ENCODE results near the gene NDEL1. TPM values are rescaled to one million over a fixed set of nuclear protein-coding genes. Genes with fewer than 3 reads are reported as not detected.

NDEL1 gene
- total RNA-seq, 1 experiment from 2014 or later, result 38.4 TPM

DNA sequence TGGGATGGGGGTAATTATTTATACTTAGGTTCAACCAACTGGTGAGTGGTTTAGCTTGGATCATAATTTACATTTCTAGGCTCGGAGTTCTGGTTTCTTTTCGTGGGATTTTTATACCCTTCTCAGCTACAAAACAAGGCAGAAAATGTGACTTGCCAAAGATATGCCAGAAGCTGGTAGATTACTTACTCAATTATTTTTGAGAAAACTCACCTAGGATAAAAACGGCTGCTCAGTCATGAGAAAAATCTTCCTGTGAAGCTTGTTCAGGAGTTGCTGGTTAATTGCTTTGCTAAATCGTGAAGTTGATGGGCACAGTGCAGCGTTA is 1.1 kb downstream of the NDEL1 start:
- no peaks in the 10 kb centered on the region for H3K9me3 ChIP-seq (ENCODE audit: control insufficient read depth, low read depth, low read length)
- peaks cover 6% of the 10 kb centered on the region for H3K79me1 ChIP-seq (ENCODE audit: insufficient read depth, low read depth, low read length, poor library complexity, severe bottlenecking)
- peak overlapping the region; percentile 93 to 97 for H3K4me3 Mint-ChIP-seq
- H2BK12ac ChIP-seq (ENCODE audit: insufficient read length, low read depth, low read length), result no peak overlapping the region
- H3K27me3 Mint-ChIP-seq (ENCODE audit: low read depth), result no peaks in the 10 kb centered on the region
- no peak overlapping the region for H3K14ac ChIP-seq (ENCODE audit: insufficient read depth, low read length)
- peaks cover 11% of the 10 kb centered on the region for H3K23me2 ChIP-seq (ENCODE audit: insufficient read length, low read depth, low read length, poor library complexity, severe bottlenecking)
- peaks cover 8% of the 10 kb centered on the region; the same call in 1 of the 2 replicates for H3K79me2 ChIP-seq (ENCODE audit: insufficient read depth, low read length)
- H3K4me1 Mint-ChIP-seq, result peaks cover 13 to 16% of the 10 kb centered on the region in 2 experiments
- no peak overlapping the region for H2BK120ac ChIP-seq (ENCODE audit: low read depth, low read length, poor library complexity, severe bottlenecking)
- no peak overlapping the region for H4K8ac ChIP-seq (replicated peaks; ENCODE audit: insufficient read length, low read depth, low read length)
- peak overlapping the region; percentile 23 for H3K9ac ChIP-seq (ENCODE audit: extremely low read depth, insufficient read length, low read length)
- H2BK20ac ChIP-seq (ENCODE audit: low read depth, low read length, poor library complexity, severe bottlenecking), result no peak overlapping the region
- no peaks in the 10 kb centered on the region for H3K27me3 ChIP-seq (ENCODE audit: insufficient read depth, low read length)
- peak overlapping the region; percentile 91 to 94 (median 92); a peak in 6 of 7 replicates for H3K27ac Mint-ChIP-seq
- no peak overlapping the region for H2AK5ac ChIP-seq (ENCODE audit: insufficient read length, low read length)
- no peak overlapping the region for H2BK15ac ChIP-seq (ENCODE audit: low read depth, low read length)
- no peak overlapping the region for H3T11ph ChIP-seq (ENCODE audit: low read length)
- H3K36me3 Mint-ChIP-seq (ENCODE audit: insufficient read depth in 1 of 3, low read depth in 3 of 3), result peaks cover 5 to 14% (median 9%) of the 10 kb centered on the region in 3 experiments; a peak in 6 of 7 replicates
- H2BK5ac ChIP-seq (ENCODE audit: insufficient read length, low read length), result no peak overlapping the region
- no peak overlapping the region for H4K91ac ChIP-seq (ENCODE audit: insufficient read length, low read depth, low read length)
- DNase-seq, result no peak
- no peak overlapping the region for H3K23ac ChIP-seq (ENCODE audit: insufficient read length, low read depth, low read length)
- no peak overlapping the region for H4K5ac ChIP-seq (ENCODE audit: insufficient read length, low read depth, low read length)
- H3K4me1 ChIP-seq (ENCODE audit: insufficient read depth, low read length), result no peaks in the 10 kb centered on the region
- no CpG with 5 or more reads among the region's 5 CpGs for WGBS (ENCODE audit: extremely low coverage, insufficient read length, low lambda C conversion rate)
- no peak overlapping the region for H2AFZ ChIP-seq (ENCODE audit: low read length)
- no peak overlapping the region for H3K4ac ChIP-seq (ENCODE audit: low read depth, low read length)
- H3K4me2 ChIP-seq (ENCODE audit: insufficient read depth, insufficient read length, low read length), result peak overlapping the region; percentile 98
- H3K27ac ChIP-seq (ENCODE audit: insufficient read length, low read depth, low read length), result peak overlapping the region; percentile 28
- no peaks in the 10 kb centered on the region for H4K20me1 ChIP-seq (ENCODE audit: control insufficient read depth, insufficient read depth, insufficient read length)
- TF ChIP-seq CTCF (conservative IDR thresholded peaks at IDR 0.05), result no peak
- H3K9me3 Mint-ChIP-seq, result no peaks in the 10 kb centered on the region
- no peak overlapping the region for H3K56ac ChIP-seq (ENCODE audit: insufficient read length, low read depth, low read length)
- no peak overlapping the region for H3K18ac ChIP-seq (ENCODE audit: insufficient read length, low read depth, low read length)

Data from H9 (cell line).